Neutrophil (primary cell): Measurements from ENCODE around the gene C12orf76.
A peak's percentile ranks its signal among the peaks of the same experiment; 100 is the strongest.
"Not testable (repeated sequence)": the region's sequence is repeated elsewhere in the genome, so short reads cannot be mapped to it uniquely, and the experiment has no call there.

ENCODE experiments used
- H3K27ac ChIP-seq: fragments of 200-600 bp; sonication (generic); 2 replicates; pipeline ENCODE4 v1.5.1; 2016; ENCODE audit warnings: mild to moderate bottlenecking, moderate library complexity
- H3K27me3 ChIP-seq: fragments of 200-600 bp; sonication (generic); 2 replicates; pipeline ENCODE4 v1.6.0; 2016; ENCODE audit warnings: mild to moderate bottlenecking
- H3K36me3 ChIP-seq: fragments of 200-600 bp; sonication (generic); 2 replicates; pipeline ENCODE4 v1.5.1; 2017
- H3K4me1 ChIP-seq, 2 experiments: fragments of 200-600 bp in 1 of 2; sonication (generic) in 1 of 2; 1 replicate in 1 of 2; 2 replicates in 1 of 2; pipeline versions ENCODE4 v1.5.1 to v1.6.1; 2013 to 2016; ENCODE audit warnings: low read depth in 1 of 2, low read length in 1 of 2, mild to moderate bottlenecking in 1 of 2, moderate library complexity in 1 of 2; ENCODE audit not compliant: control insufficient read depth in 1 of 2, insufficient read depth in 1 of 2
- H3K4me3 ChIP-seq, 2 experiments: fragments of 200-600 bp in 1 of 2; sonication (generic) in 1 of 2; 1 replicate in 1 of 2; 2 replicates in 1 of 2; pipeline ENCODE4 v1.5.1; 2013 to 2016; ENCODE audit warnings: low read depth in 1 of 2, low read length in 1 of 2, mild to moderate bottlenecking in 1 of 2, moderate library complexity in 1 of 2
- H3K9me3 ChIP-seq: fragments of 200-600 bp; sonication (generic); 2 replicates; pipeline ENCODE4 v1.5.1; 2016
- TF ChIP-seq, protein P1 (sequence below): fragments of 200-600 bp; sonication (generic); IDR thresholded peaks from 2 replicates; pipeline ENCODE4 v1.5.1; 2016; ENCODE audit warnings: antibody characterized with exemption

The C12orf76 gene

GRCh38 chr12:110050927-110051326 lies 2.6 kb upstream of the C12orf76 start:
- Histone ChIP-seq H3K4me1 (peaks cover 20 to 26% of the 10 kb centered on the region in 2 experiments), H3K36me3 (no peaks in the 10 kb centered on the region), H3K9me3 (no peaks in the 10 kb centered on the region), H3K4me3 (no peak overlapping the region), H3K27ac (no peak overlapping the region), H3K27me3 (no peaks in the 10 kb centered on the region)
- TF ChIP-seq, protein P1, sequence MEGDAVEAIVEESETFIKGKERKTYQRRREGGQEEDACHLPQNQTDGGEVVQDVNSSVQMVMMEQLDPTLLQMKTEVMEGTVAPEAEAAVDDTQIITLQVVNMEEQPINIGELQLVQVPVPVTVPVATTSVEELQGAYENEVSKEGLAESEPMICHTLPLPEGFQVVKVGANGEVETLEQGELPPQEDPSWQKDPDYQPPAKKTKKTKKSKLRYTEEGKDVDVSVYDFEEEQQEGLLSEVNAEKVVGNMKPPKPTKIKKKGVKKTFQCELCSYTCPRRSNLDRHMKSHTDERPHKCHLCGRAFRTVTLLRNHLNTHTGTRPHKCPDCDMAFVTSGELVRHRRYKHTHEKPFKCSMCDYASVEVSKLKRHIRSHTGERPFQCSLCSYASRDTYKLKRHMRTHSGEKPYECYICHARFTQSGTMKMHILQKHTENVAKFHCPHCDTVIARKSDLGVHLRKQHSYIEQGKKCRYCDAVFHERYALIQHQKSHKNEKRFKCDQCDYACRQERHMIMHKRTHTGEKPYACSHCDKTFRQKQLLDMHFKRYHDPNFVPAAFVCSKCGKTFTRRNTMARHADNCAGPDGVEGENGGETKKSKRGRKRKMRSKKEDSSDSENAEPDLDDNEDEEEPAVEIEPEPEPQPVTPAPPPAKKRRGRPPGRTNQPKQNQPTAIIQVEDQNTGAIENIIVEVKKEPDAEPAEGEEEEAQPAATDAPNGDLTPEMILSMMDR, result no peak

DNA sequence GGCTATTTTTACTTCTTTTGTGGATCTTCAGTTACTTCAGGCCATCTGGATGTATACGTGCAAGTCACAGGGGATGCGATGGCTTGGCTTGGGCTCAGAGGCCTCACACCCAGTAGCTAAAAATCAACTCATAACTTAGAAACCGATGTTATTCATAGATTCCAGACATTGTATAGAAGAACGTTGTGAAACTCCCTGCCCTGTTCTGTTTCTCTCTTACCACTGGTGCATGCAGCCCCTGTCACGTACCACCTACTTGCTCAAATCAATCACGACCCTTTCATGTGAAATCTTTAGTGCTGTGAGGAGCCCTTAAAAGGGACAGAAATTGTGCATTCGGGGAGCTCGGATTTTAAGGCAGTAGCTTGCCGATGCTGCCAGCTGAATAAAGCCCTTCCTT lies 1.3 kb upstream of the C12orf76 start:
- not testable (repeated sequence) for H3K4me3 ChIP-seq, H3K36me3 ChIP-seq, H3K9me3 ChIP-seq, H3K27ac ChIP-seq, H3K27me3 ChIP-seq
- peaks cover 20 to 26% of the 10 kb centered on the region in 2 experiments for H3K4me1 ChIP-seq

GRCh38 chr12:110049034-110049433 lies 712 bp upstream of the C12orf76 start:
- Histone ChIP-seq H3K4me1 (peaks cover 20 to 26% of the 10 kb centered on the region in 2 experiments), H3K27ac (peak overlapping the region; percentile 92), H3K4me3 (peak overlapping the region; percentile 76 to 80)
- H3K36me3 ChIP-seq, H3K27me3 ChIP-seq, H3K9me3 ChIP-seq: not testable (repeated sequence)

- H3K27ac ChIP-seq, result peak overlapping the region; percentile 92
- H3K27me3 ChIP-seq, result no peaks in the 10 kb centered on the region
- peak overlapping the region; percentile 76 to 80 for H3K4me3 ChIP-seq
- no peaks in the 10 kb centered on the region for H3K36me3 ChIP-seq
- TF ChIP-seq, protein P1, result no peak
- H3K4me1 ChIP-seq, result peaks cover 20 to 26% of the 10 kb centered on the region in 2 experiments
- no peaks in the 10 kb centered on the region for H3K9me3 ChIP-seq
Measured at GRCh38 chr12:110047297-110047940, 903 bp downstream of the C12orf76 start.

GRCh38 chr12:110046451-110047187 lies 1.7 kb downstream of the C12orf76 start:
- no peaks in the 10 kb centered on the region for H3K27me3 ChIP-seq
- H3K4me1 ChIP-seq, result peaks cover 20 to 26% of the 10 kb centered on the region in 2 experiments

GRCh38 chr12:110042264-110042663 lies 6.1 kb downstream of the C12orf76 start:
- Histone ChIP-seq H3K9me3 (no peaks in the 10 kb centered on the region), H3K27ac (no peak overlapping the region), H3K4me3 (no peak overlapping the region), H3K4me1 (peaks cover 14 to 20% of the 10 kb centered on the region in 2 experiments), H3K27me3 (no peaks in the 10 kb centered on the region), H3K36me3 (peaks cover 43% of the 10 kb centered on the region)
- TF ChIP-seq, protein P1, result no peak

More at GRCh38 chr12:110046451-110047187, 1.7 kb downstream of the C12orf76 start:
- peaks cover 7% of the 10 kb centered on the region for H3K36me3 ChIP-seq
- TF ChIP-seq, protein P1, result no peak
- H3K27ac ChIP-seq, result no peak overlapping the region
- H3K9me3 ChIP-seq, result no peaks in the 10 kb centered on the region
- no peak overlapping the region for H3K4me3 ChIP-seq
